ENCODE results near the gene KIF16B. TPM values are rescaled to one million over a fixed set of nuclear protein-coding genes. Genes with fewer than 3 reads are reported as not detected.

Gene KIF16B
- total RNA-seq, 6 experiments from 2014 or later: 8.4 to 15.9 (median 11.7) TPM

DNA sequence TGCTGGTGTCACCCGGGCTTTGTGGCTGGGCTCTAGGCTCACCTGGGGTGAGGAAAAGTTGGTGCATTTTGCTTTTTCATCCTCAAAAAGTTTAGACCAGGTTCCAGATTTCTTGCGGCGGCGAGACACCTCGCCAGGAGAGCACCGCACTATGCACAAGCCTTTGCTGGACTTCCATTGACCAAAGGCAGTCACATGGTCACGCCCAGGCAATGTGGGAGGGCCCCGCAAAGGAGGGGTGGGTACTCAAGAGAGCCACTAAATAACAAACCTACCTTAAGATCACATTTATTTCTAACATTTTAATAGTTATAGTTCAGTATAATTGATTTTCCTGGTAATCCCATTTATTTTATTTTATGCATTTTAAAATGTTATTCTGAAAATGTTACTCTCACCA, 3.0 kb upstream of the KIF16B start:
- DNase-seq (no peak), ATAC-seq (no peak)
- Histone ChIP-seq H3K36me3 (no peaks in the 10 kb centered on the region), H3K9me3 (no peaks in the 10 kb centered on the region), H3K4me3 (no peak overlapping the region), H3K27me3 (no peaks in the 10 kb centered on the region), H3K4me1 (peaks cover 0 to 38% (median 9%) of the 10 kb centered on the region in 4 donors), H3K27ac (no peak overlapping the region)
- whole genome bisulfite sequencing (ENCODE audit: insufficient coverage, low coverage, low lambda C conversion rate, missing lambda C conversion rate): 97% methylated on average over 4 of the region's 8 CpGs
- TF ChIP-seq POLR2A (IDR thresholded peaks at IDR 0.05) (no peak), CTCF (IDR thresholded peaks at IDR 0.05) (no peak)
- intact Hi-C loops (cut with DNase I): no loop called here

DNA sequence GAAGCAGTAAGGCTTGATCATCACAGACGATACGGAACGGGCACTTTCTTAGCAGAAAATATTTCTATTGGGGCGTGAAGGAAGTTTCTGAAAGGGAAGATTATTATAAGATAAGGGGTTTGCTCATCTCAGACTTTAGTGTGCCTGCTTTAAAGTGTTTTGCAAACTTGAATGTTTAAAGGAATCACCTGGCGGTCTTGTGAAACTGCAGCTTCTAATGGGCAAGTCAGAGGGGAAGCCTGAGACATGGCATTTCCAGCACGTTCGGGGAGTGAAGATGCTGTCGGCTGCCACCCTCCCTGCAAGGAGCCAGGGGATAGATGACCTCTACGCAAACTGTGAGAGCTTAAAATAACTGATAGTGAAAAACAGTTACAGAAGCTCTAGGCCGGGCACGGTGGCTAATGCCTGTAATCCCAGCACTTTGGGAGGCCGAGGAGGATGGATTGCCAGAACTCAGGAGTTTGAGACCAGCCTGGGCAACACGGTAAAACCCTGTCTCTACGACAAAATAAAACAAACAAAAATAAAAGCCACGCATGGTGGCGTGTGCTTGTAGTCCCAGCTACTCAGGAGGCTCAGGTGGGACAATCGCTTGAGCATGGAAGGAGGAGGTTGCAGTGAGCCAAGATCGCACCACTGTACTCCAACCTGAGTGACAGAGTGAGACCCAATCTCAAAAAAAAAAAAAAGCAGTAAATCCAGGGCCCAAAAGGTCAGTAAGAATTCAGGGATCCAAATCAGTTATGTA, 2.3 kb upstream of the KIF16B start:
- H3K4me3 ChIP-seq: peak overlapping the region; percentile 51 to 68 (median 57)
- DNase-seq (no peak), ATAC-seq (no peak)
- H3K9me3 ChIP-seq: no peaks in the 10 kb centered on the region
- TF ChIP-seq CTCF (IDR thresholded peaks at IDR 0.05): no peak
- TF ChIP-seq POLR2A (IDR thresholded peaks at IDR 0.05): no peak
- no peaks in the 10 kb centered on the region for H3K36me3 ChIP-seq
- intact Hi-C loops (cut with DNase I): no loop called here
- H3K27ac ChIP-seq: peak overlapping the region in 1 of 3 donors; percentile 52
- WGBS (ENCODE audit: insufficient coverage, low coverage, low lambda C conversion rate, missing lambda C conversion rate): 24% methylated on average over 17 of the region's 18 CpGs
- peaks cover 0 to 43% (median 9%) of the 10 kb centered on the region in 4 donors for H3K4me1 ChIP-seq
- H3K27me3 ChIP-seq: no peaks in the 10 kb centered on the region

DNA sequence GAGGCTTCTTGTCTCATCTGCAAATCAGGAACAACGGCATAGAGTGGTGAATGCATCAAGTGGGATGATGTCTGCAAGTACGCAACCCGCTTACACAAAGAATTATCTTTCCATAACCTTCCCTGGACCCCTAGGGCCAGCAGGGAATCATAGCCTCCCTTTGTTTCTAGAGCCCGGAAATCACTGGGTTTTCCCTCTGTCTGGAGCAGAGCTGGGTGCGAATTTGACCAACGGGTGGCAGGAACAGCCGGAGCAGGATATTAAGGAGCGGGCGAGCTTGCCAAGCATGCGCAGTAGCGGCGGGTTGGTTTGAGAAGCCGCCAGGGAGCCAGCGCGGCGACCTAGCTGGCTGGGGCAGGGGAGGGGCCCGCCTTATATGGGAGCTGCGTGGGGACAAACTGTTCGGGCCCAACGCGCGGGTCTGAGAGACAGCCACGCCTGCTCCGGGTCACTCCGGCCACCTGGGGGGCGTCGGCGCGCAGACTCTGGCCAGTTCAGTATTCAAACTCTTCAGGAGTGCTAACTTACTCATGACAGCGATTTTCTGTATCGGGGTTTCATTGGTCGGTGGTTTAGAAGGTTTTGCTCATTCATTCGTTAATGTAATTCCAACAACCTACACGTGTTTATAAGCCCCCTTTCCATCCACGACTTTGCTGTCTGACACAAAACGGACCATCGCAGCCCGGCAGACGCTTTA, 1.6 kb upstream of the KIF16B start:
- TF ChIP-seq POLR2A (IDR thresholded peaks at IDR 0.05): no peak
- TF ChIP-seq CTCF (IDR thresholded peaks at IDR 0.05): no peak
- ATAC-seq (peak; percentile 78 to 83 (median 78)), DNase-seq (peak; percentile 91 to 94 (median 93))
- intact Hi-C loops (cut with DNase I): no loop called here
- Histone ChIP-seq H3K27me3 (no peaks in the 10 kb centered on the region), H3K4me1 (peaks cover 0 to 45% (median 8%) of the 10 kb centered on the region in 4 donors), H3K36me3 (no peaks in the 10 kb centered on the region), H3K27ac (peak overlapping the region in 2 of 3 donors; percentile 23 to 52), H3K4me3 (peak overlapping the region; percentile 51 to 68 (median 57)), H3K9me3 (no peaks in the 10 kb centered on the region)
- WGBS (ENCODE audit: insufficient coverage, low coverage, low lambda C conversion rate, missing lambda C conversion rate): 3% methylated on average over 14 of the region's 39 CpGs

DNA sequence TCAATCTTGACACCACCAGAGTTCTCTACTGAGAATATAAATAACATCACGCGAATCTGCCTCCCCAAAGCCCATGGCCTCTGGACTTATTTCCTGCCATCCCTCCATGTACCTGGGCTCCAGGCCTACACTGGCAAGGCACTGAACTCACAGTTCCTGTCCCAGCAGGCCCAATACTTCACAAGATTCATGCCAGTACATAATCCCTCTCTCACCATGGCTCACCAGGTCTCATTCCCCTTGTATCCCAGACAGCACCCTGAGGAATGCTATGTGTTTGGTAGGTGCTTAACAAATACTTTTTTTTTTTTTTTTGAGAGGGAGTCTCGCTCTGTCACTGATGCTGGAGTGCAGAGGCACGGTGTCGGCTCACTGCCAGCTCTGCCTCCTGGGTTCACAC, 1.9 kb downstream of the KIF16B start:
- no peak overlapping the region for H3K4me3 ChIP-seq
- H3K27ac ChIP-seq: no peak overlapping the region
- TF ChIP-seq POLR2A (IDR thresholded peaks at IDR 0.05): no peak
- no peak for TF ChIP-seq CTCF (IDR thresholded peaks at IDR 0.05)
- DNase-seq (no peak), ATAC-seq (no peak)
- WGBS (ENCODE audit: insufficient coverage, low coverage, low lambda C conversion rate, missing lambda C conversion rate): 93% methylated on average over 5 of the region's 5 CpGs
- no peaks in the 10 kb centered on the region for H3K36me3 ChIP-seq
- peaks cover 0 to 50% (median 8%) of the 10 kb centered on the region in 4 donors for H3K4me1 ChIP-seq
- H3K27me3 ChIP-seq: no peaks in the 10 kb centered on the region
- intact Hi-C loops (cut with DNase I): no loop called here
- H3K9me3 ChIP-seq: no peaks in the 10 kb centered on the region
